Activated CD8-positive, alpha-beta memory T cell treated with anti-CD3 and anti-CD28 coated beads for 4 hours (primary cell): ENCODE data around the gene ALDH8A1.
"Not testable (repeated sequence)": the region's sequence is repeated elsewhere in the genome, so short reads cannot be mapped to it uniquely, and the experiment has no call there.

Experiments
- DNase-seq, 2 donors: peaks; one replicate each; pipeline ENCODE4 v3.0.0-alpha.2; 2020; ENCODE audit warnings: low read depth in 2 of 2

Gene ALDH8A1

GRCh38 chr6:134911547-134911946 lies 38.4 kb downstream of the ALDH8A1 start:
- DNase-seq, result no peak

- DNase-seq, result no peak
Observed at GRCh38 chr6:134910593-134910935, 39.3 kb downstream of the ALDH8A1 start.

- DNase-seq, result no peak
Observed at GRCh38 chr6:134909701-134910592, 40.0 kb downstream of the ALDH8A1 start.

GRCh38 chr6:134908906-134909516 lies 40.9 kb downstream of the ALDH8A1 start:
- no peak for DNase-seq

- DNase-seq, result not testable (repeated sequence)
Observed at GRCh38 chr6:134904731-134905130, 45.2 kb downstream of the ALDH8A1 start.

GRCh38 chr6:134903448-134903847 lies 46.5 kb downstream of the ALDH8A1 start:
- no peak for DNase-seq

- DNase-seq, result no peak
Observed at GRCh38 chr6:134902936-134903335, 47.0 kb downstream of the ALDH8A1 start.

- DNase-seq, result no peak
Observed at GRCh38 chr6:134902074-134902861, 47.6 kb downstream of the ALDH8A1 start.

GRCh38 chr6:134898575-134898974 lies 51.3 kb downstream of the ALDH8A1 start:
- no peak for DNase-seq

- DNase-seq, result not testable (repeated sequence)
Observed at GRCh38 chr6:134898166-134898565, 51.7 kb downstream of the ALDH8A1 start.

- DNase-seq, result no peak
Observed at GRCh38 chr6:134896910-134897309, 53.0 kb downstream of the ALDH8A1 start.

- no peak for DNase-seq
Observed at GRCh38 chr6:134894800-134895199, 55.1 kb downstream of the ALDH8A1 start.

- no peak for DNase-seq
Observed at GRCh38 chr6:134892362-134892761, 57.5 kb downstream of the ALDH8A1 start.

GRCh38 chr6:134891633-134892032 lies 58.3 kb downstream of the ALDH8A1 start:
- DNase-seq, result no peak

- DNase-seq, result no peak
Observed at GRCh38 chr6:134888316-134888715, 61.6 kb downstream of the ALDH8A1 start.

- no peak for DNase-seq
Observed at GRCh38 chr6:134884752-134885151, 65.1 kb downstream of the ALDH8A1 start.

- DNase-seq, result no peak
Observed at GRCh38 chr6:134883314-134883713, 66.6 kb downstream of the ALDH8A1 start.

- DNase-seq, result no peak
Observed at GRCh38 chr6:134882426-134883038, 67.4 kb downstream of the ALDH8A1 start.

GRCh38 chr6:134880487-134881190 lies 69.3 kb downstream of the ALDH8A1 start:
- DNase-seq, result no peak

GRCh38 chr6:134878136-134878535 lies 71.8 kb downstream of the ALDH8A1 start:
- DNase-seq, result no peak

- DNase-seq, result no peak
Observed at GRCh38 chr6:134875367-134875766, 74.5 kb downstream of the ALDH8A1 start.
